ENCODE data around the gene FGFR2.

- TF ChIP-seq GABPA (IDR thresholded peaks at IDR 0.05; ENCODE audit: low read depth) (no peak), SMC3 (IDR thresholded peaks at IDR 0.05; ENCODE audit: low read depth, low read length) (no peak), JUND (IDR thresholded peaks at IDR 0.05) (no peak), REST (IDR thresholded peaks at IDR 0.05; ENCODE audit: low read depth, low read length) (no peak), GATA2 (CRISPR knock-in tag; IDR thresholded peaks at IDR 0.05) (no peak), CTCF (IDR thresholded peaks at IDR 0.05) (no peak)
Measured at GRCh38 chr10:121497513-121498470, 100.5 kb downstream of the FGFR2 start.

All from SK-N-SH (cell line).